Naive thymus-derived CD4-positive, alpha-beta T cell (primary cell): ENCODE results near the gene RAP1GAP. TPM values are rescaled to one million over a fixed set of nuclear protein-coding genes. Genes with fewer than 3 reads are reported as not detected.

Experiments used
- ATAC-seq: fragments of 150-1000 bp; cut with Tn5 transposase; 2 replicates; pipeline ENCODE4 v1.10.0; 2021; ENCODE audit warnings: mild to moderate bottlenecking, moderate library complexity
- CTCF ChIA-PET: fragments of 350-600 bp; sonication (Branson Sonifier 250); formaldehyde crosslinking; loops from one replicate; lab custom pipeline; 2021; ENCODE audit warnings: antibody characterized with exemption; lab: Charles Lee
- POLR2A ChIA-PET: fragments of 350-600 bp; sonication (Branson Sonifier 250); formaldehyde crosslinking; loops from one replicate; lab custom pipeline; 2021; ENCODE audit warnings: antibody characterized with exemption, inconsistent platforms; lab: Charles Lee
- DNase-seq, 9 donors: peaks; one replicate each; pipeline versions ENCODE4 v3.0.0 to v3.0.0-alpha.2; 2020 to 2022; ENCODE audit warnings: mixed read lengths in 1 of 9
- H3K27ac ChIP-seq: one replicate; pipeline ENCODE4 v1.7.0; 2013; ENCODE audit warnings: mild to moderate bottlenecking, low read depth, low read length, moderate library complexity
- H3K27me3 ChIP-seq, 2 donors: one replicate each; pipeline ENCODE4 v1.7.0; 2013; ENCODE audit warnings: low read length in 2 of 2, mild to moderate bottlenecking in 2 of 2, moderate library complexity in 2 of 2; ENCODE audit not compliant: control insufficient read depth in 2 of 2, insufficient read depth in 2 of 2
- H3K36me3 ChIP-seq, 3 experiments: 1 replicate in 2 of 3; 2 replicates in 1 of 3; pipeline ENCODE4 v1.7.0; 2013; ENCODE audit warnings: low read length in 3 of 3, mild to moderate bottlenecking in 3 of 3, moderate library complexity in 1 of 3; ENCODE audit not compliant: insufficient read depth in 3 of 3, control insufficient read depth in 2 of 3
- H3K4me1 ChIP-seq, 2 donors: one replicate each; pipeline ENCODE4 v1.7.0; 2013; ENCODE audit warnings: low read length in 2 of 2, mild to moderate bottlenecking in 2 of 2, moderate library complexity in 1 of 2; ENCODE audit not compliant: control insufficient read depth in 2 of 2, insufficient read depth in 2 of 2
- H3K4me3 ChIP-seq: 2 replicates; pipeline ENCODE4 v1.7.0; 2013; ENCODE audit warnings: mild to moderate bottlenecking, low read length
- H3K9me3 ChIP-seq, 3 experiments: 1 replicate in 2 of 3; 2 replicates in 1 of 3; pipeline ENCODE4 v1.7.0; 2013; ENCODE audit warnings: low read length in 3 of 3; ENCODE audit not compliant: control insufficient read depth in 2 of 3
- H3K27ac Mint-ChIP-seq, 9 donors: one replicate each; pipeline ENCODE4 v1.8.0; 2020 to 2022; ENCODE audit warnings: mixed read lengths in 9 of 9, mild to moderate bottlenecking in 8 of 9, moderate library complexity in 5 of 9, inconsistent platforms in 2 of 9
- H3K27me3 Mint-ChIP-seq, 5 donors: one replicate each; pipeline ENCODE4 v1.8.0; 2021 to 2022; ENCODE audit warnings: mixed read lengths in 5 of 5, mild to moderate bottlenecking in 1 of 5
- H3K36me3 Mint-ChIP-seq, 5 donors: one replicate each; pipeline ENCODE4 v1.8.0; 2020 to 2022; ENCODE audit warnings: mixed read lengths in 5 of 5, mild to moderate bottlenecking in 3 of 5, inconsistent platforms in 1 of 5
- H3K4me1 Mint-ChIP-seq, 7 donors: one replicate each; pipeline ENCODE4 v1.8.0; 2020 to 2022; ENCODE audit warnings: mixed read lengths in 7 of 7, mild to moderate bottlenecking in 3 of 7, inconsistent platforms in 1 of 7
- H3K4me3 Mint-ChIP-seq, 10 donors: one replicate each; pipeline ENCODE4 v1.8.0; 2020 to 2022; ENCODE audit warnings: mild to moderate bottlenecking in 10 of 10, mixed read lengths in 10 of 10, moderate library complexity in 6 of 10, inconsistent platforms in 2 of 10
- H3K9me3 Mint-ChIP-seq, 11 donors: one replicate each; pipeline ENCODE4 v1.8.0; 2020 to 2022; ENCODE audit warnings: mixed read lengths in 11 of 11, mild to moderate bottlenecking in 4 of 11, inconsistent platforms in 1 of 11, moderate library complexity in 1 of 11
- intact Hi-C, 2 donors: fragments of 100-400 bp; cut with micrococcal nuclease; formaldehyde crosslinking; loops; one replicate each; pipeline ENCODE4 v1.15.1; 2023
- polyA plus RNA-seq, 2 donors: library from polyadenylated mRNA; unstranded; fragments of 300-500 nt; fragmentation: Illumina TruSeq; gene quantifications; one replicate each; pipeline ENCODE4 v1.2.3, GENCODE V29; 2021
- total RNA-seq, 6 experiments: library from RNA in 5 of 6; stranded (reverse) in 5 of 6; gene quantifications; 1 replicate in 5 of 6; 2 replicates in 1 of 6; pipeline ENCODE4 v1.2.3 and lab custom pipeline; 2021 to 2026

The RAP1GAP gene
- total and polyA plus RNA-seq, 7 experiments from 2014 or later = 0.16 to 1.4 (median 0.42) TPM; not detected in 3

GRCh38 chr1:21638531-21639341 lies 30.4 kb downstream of the RAP1GAP start:
- CTCF ChIA-PET = interaction anchor here (0.9 kb wide), 1 partner anchor 35 kb away, joined by 3 read pairs; no protein-coding TSS in a partner anchor
- Mint-ChIP-seq H3K27ac (no peak overlapping the region), H3K4me3 (no peak overlapping the region), H3K9me3 (peaks cover 0 to 2% (median 0%) of the 10 kb centered on the region in 11 donors), H3K36me3 (no peaks in the 10 kb centered on the region), H3K4me1 (peaks cover 0 to 1% (median 0%) of the 10 kb centered on the region in 7 donors), H3K27me3 (peaks cover 5 to 19% (median 12%) of the 10 kb centered on the region in 5 donors)
- DNase-seq (no peak), ATAC-seq (peak; percentile 22)
- no peak overlapping the region for H3K4me3 ChIP-seq
- no peaks in the 10 kb centered on the region for H3K36me3 ChIP-seq
- POLR2A ChIA-PET = no interaction called here
- no peaks in the 10 kb centered on the region for H3K27me3 ChIP-seq
- no peak overlapping the region for H3K27ac ChIP-seq
- H3K9me3 ChIP-seq = no peaks in the 10 kb centered on the region
- H3K4me1 ChIP-seq = no peaks in the 10 kb centered on the region
- intact Hi-C loops = no loop called here

- H3K36me3 Mint-ChIP-seq = no peaks in the 10 kb centered on the region
- Histone ChIP-seq H3K27ac (no peak overlapping the region), H3K36me3 (no peaks in the 10 kb centered on the region), H3K4me3 (no peak overlapping the region), H3K4me1 (no peaks in the 10 kb centered on the region), H3K9me3 (no peaks in the 10 kb centered on the region), H3K27me3 (no peaks in the 10 kb centered on the region)
- ChIA-PET CTCF (interaction anchor here (0.7 kb wide), 1 partner anchor 1278 kb away, joined by 3 read pairs; no protein-coding TSS in a partner anchor), POLR2A (no interaction called here)
- H3K9me3 Mint-ChIP-seq = no peaks in the 10 kb centered on the region
- peaks cover 0 to 1% (median 0%) of the 10 kb centered on the region in 7 donors for H3K4me1 Mint-ChIP-seq
- DNase-seq (no peak), ATAC-seq (no peak)
- H3K4me3 Mint-ChIP-seq = no peak overlapping the region
- no peak overlapping the region for H3K27ac Mint-ChIP-seq
- H3K27me3 Mint-ChIP-seq = peaks cover 0 to 11% (median 5%) of the 10 kb centered on the region in 5 donors
- intact Hi-C loops = no loop called here
Observed at GRCh38 chr1:21637514-21637913, 31.6 kb downstream of the RAP1GAP start.

GRCh38 chr1:21636029-21636428 lies 33.1 kb downstream of the RAP1GAP start:
- Mint-ChIP-seq H3K36me3 (no peaks in the 10 kb centered on the region), H3K9me3 (no peaks in the 10 kb centered on the region), H3K27me3 (peaks cover 0 to 10% (median 5%) of the 10 kb centered on the region in 5 donors), H3K4me3 (no peak overlapping the region), H3K4me1 (peaks cover 0 to 1% (median 0%) of the 10 kb centered on the region in 7 donors), H3K27ac (no peak overlapping the region)
- Histone ChIP-seq H3K27ac (no peak overlapping the region), H3K36me3 (no peaks in the 10 kb centered on the region), H3K9me3 (no peaks in the 10 kb centered on the region), H3K4me1 (no peaks in the 10 kb centered on the region), H3K4me3 (no peak overlapping the region), H3K27me3 (no peaks in the 10 kb centered on the region)
- ATAC-seq (no peak), DNase-seq (no peak)
- ChIA-PET CTCF (no interaction called here), POLR2A (no interaction called here)
- intact Hi-C loops = no loop called here

GRCh38 chr1:21634806-21635535 lies 34.2 kb downstream of the RAP1GAP start:
- ATAC-seq (no peak), DNase-seq (no peak)
- Mint-ChIP-seq H3K9me3 (peaks cover 0 to 3% (median 0%) of the 10 kb centered on the region in 11 donors), H3K4me3 (no peak overlapping the region), H3K27me3 (peaks cover 0 to 11% (median 5%) of the 10 kb centered on the region in 5 donors), H3K36me3 (no peaks in the 10 kb centered on the region), H3K4me1 (peaks cover 0 to 1% (median 0%) of the 10 kb centered on the region in 7 donors), H3K27ac (no peak overlapping the region)
- CTCF ChIA-PET = no interaction called here
- no peaks in the 10 kb centered on the region for H3K27me3 ChIP-seq
- no peaks in the 10 kb centered on the region for H3K9me3 ChIP-seq
- no peaks in the 10 kb centered on the region for H3K4me1 ChIP-seq
- no peak overlapping the region for H3K27ac ChIP-seq
- no peaks in the 10 kb centered on the region for H3K36me3 ChIP-seq
- POLR2A ChIA-PET = no interaction called here
- intact Hi-C loops = no loop called here
- no peak overlapping the region for H3K4me3 ChIP-seq

GRCh38 chr1:21633992-21634805 lies 35.0 kb downstream of the RAP1GAP start:
- Histone ChIP-seq H3K27me3 (no peaks in the 10 kb centered on the region), H3K36me3 (no peaks in the 10 kb centered on the region), H3K27ac (no peak overlapping the region), H3K9me3 (no peaks in the 10 kb centered on the region), H3K4me1 (no peaks in the 10 kb centered on the region), H3K4me3 (no peak overlapping the region)
- Mint-ChIP-seq H3K27ac (no peak overlapping the region), H3K27me3 (peaks cover 0 to 16% (median 8%) of the 10 kb centered on the region in 5 donors), H3K9me3 (peaks cover 0 to 3% (median 0%) of the 10 kb centered on the region in 11 donors), H3K4me3 (no peak overlapping the region), H3K36me3 (no peaks in the 10 kb centered on the region), H3K4me1 (peaks cover 0 to 1% (median 0%) of the 10 kb centered on the region in 7 donors)
- POLR2A ChIA-PET = no interaction called here
- CTCF ChIA-PET = no interaction called here
- DNase-seq (no peak), ATAC-seq (no peak)
- intact Hi-C loops = no loop called here

GRCh38 chr1:21633141-21633755 lies 35.9 kb downstream of the RAP1GAP start:
- H3K4me1 Mint-ChIP-seq = peaks cover 0 to 1% (median 0%) of the 10 kb centered on the region in 7 donors
- no peaks in the 10 kb centered on the region for H3K36me3 Mint-ChIP-seq
- ChIA-PET CTCF (no interaction called here), POLR2A (no interaction called here)
- intact Hi-C loops = no loop called here
- no peak overlapping the region for H3K4me3 ChIP-seq
- no peaks in the 10 kb centered on the region for H3K4me1 ChIP-seq
- H3K27ac ChIP-seq = no peak overlapping the region
- DNase-seq (no peak), ATAC-seq (no peak)
- H3K9me3 ChIP-seq = no peaks in the 10 kb centered on the region
- H3K27me3 ChIP-seq = no peaks in the 10 kb centered on the region
- H3K27me3 Mint-ChIP-seq = peaks cover 0 to 20% (median 8%) of the 10 kb centered on the region in 5 donors
- H3K4me3 Mint-ChIP-seq = no peak overlapping the region
- no peaks in the 10 kb centered on the region for H3K36me3 ChIP-seq
- H3K9me3 Mint-ChIP-seq = peaks cover 0 to 3% (median 0%) of the 10 kb centered on the region in 11 donors
- H3K27ac Mint-ChIP-seq = no peak overlapping the region
